Measurements from ENCODE around the gene MNDA. TPM values are rescaled to one million over a fixed set of nuclear protein-coding genes. Genes with fewer than 3 reads are reported as not detected.

MNDA gene
- total and polyA plus RNA-seq, 2 donors (not counting 1 experiment from before 2014, with no cell fraction given) = 7.1 to 10.1 TPM

- ChIA-PET CTCF (no interaction called here), POLR2A (no interaction called here)
- H3K9me3 ChIP-seq (ENCODE audit: control extremely low read depth in 1 of 3, control insufficient read depth in 2 of 3, insufficient read depth in 1 of 3, low read length in 2 of 3) = no peaks in the 10 kb centered on the region
- peaks cover 10% of the 10 kb centered on the region for H3K27me3 Mint-ChIP-seq
- no peaks in the 10 kb centered on the region for H3K4me1 ChIP-seq (ENCODE audit: control insufficient read depth in 2 of 2, insufficient read depth in 2 of 2, low read length in 2 of 2)
- ATAC-seq (ENCODE audit: low read depth) (no peak), DNase-seq (no peak)
- peak overlapping the region in 1 of 5 experiments; percentile 11 for H3K4me3 ChIP-seq (ENCODE audit: control extremely low read depth in 1 of 5, extremely low read depth in 1 of 5, insufficient read depth in 1 of 5, low read depth in 2 of 5, low read length in 4 of 5)
- no peak overlapping the region for H3K9ac ChIP-seq (ENCODE audit: low read length)
- peak overlapping the region; percentile 10 for H3K27ac Mint-ChIP-seq
- H3K4me2 ChIP-seq (replicated peaks; ENCODE audit: low read depth, low read length, poor library complexity, severe bottlenecking) = no peak overlapping the region
- H2AFZ ChIP-seq (ENCODE audit: insufficient read depth, low read depth, low read length, poor library complexity, severe bottlenecking) = no peak overlapping the region
- H3K27ac ChIP-seq (ENCODE audit: low read length in 2 of 2) = no peak overlapping the region
- peaks cover 9% of the 10 kb centered on the region for H3K4me1 Mint-ChIP-seq
- H3K27me3 ChIP-seq (replicated peaks in 1 of 4; ENCODE audit: control extremely low read depth in 1 of 4, control insufficient read depth in 3 of 4, insufficient read depth in 4 of 4, low read length in 3 of 4) = no peaks in the 10 kb centered on the region
- TF ChIP-seq EZH2 (IDR thresholded peaks at IDR 0.05; ENCODE audit: borderline replicate concordance, insufficient read depth, low read depth, low read length, poor library complexity, severe bottlenecking) (no peak), CTCF (IDR thresholded peaks at IDR 0.05) (no peak)
- H3K9me3 Mint-ChIP-seq (ENCODE audit: insufficient read depth) = no peaks in the 10 kb centered on the region
- no peaks in the 10 kb centered on the region for H4K20me1 ChIP-seq (ENCODE audit: control insufficient read depth, insufficient read depth, low read length, poor library complexity, severe bottlenecking)
- WGBS (ENCODE audit: insufficient coverage) = 100% methylated on average over 2 of the region's 5 CpGs
- no peaks in the 10 kb centered on the region for H3K79me2 ChIP-seq (ENCODE audit: control insufficient read depth, insufficient read depth, low read length)
- intact Hi-C loops (cut with micrococcal nuclease) = no loop called here
- no peaks in the 10 kb centered on the region for H3K36me3 ChIP-seq (replicated peaks in 1 of 2; ENCODE audit: control extremely low read depth in 1 of 2, control insufficient read depth in 1 of 2, extremely low read depth in 1 of 2, insufficient read depth in 2 of 2, low read length in 1 of 2)
- no peak overlapping the region for H3K4me3 Mint-ChIP-seq
These were observed 21.3 kb upstream of the MNDA start for GRCh38 chr1:158809862-158810261.

- H3K27me3 Mint-ChIP-seq = peaks cover 10% of the 10 kb centered on the region
- Histone ChIP-seq H3K9ac (ENCODE audit: low read length) (no peak overlapping the region), H2AFZ (ENCODE audit: insufficient read depth, low read depth, low read length, poor library complexity, severe bottlenecking) (no peak overlapping the region), H3K79me2 (ENCODE audit: control insufficient read depth, insufficient read depth, low read length) (no peaks in the 10 kb centered on the region), H3K9me3 (ENCODE audit: control extremely low read depth in 1 of 3, control insufficient read depth in 2 of 3, insufficient read depth in 1 of 3, low read length in 2 of 3) (no peaks in the 10 kb centered on the region), H4K20me1 (ENCODE audit: control insufficient read depth, insufficient read depth, low read length, poor library complexity, severe bottlenecking) (no peaks in the 10 kb centered on the region), H3K4me3 (ENCODE audit: control extremely low read depth in 1 of 5, extremely low read depth in 1 of 5, insufficient read depth in 1 of 5, low read depth in 2 of 5, low read length in 4 of 5) (no peak overlapping the region), H3K27ac (ENCODE audit: low read length in 2 of 2) (no peak overlapping the region), H3K4me1 (ENCODE audit: control insufficient read depth in 2 of 2, insufficient read depth in 2 of 2, low read length in 2 of 2) (no peaks in the 10 kb centered on the region), H3K36me3 (replicated peaks in 1 of 2; ENCODE audit: control extremely low read depth in 1 of 2, control insufficient read depth in 1 of 2, extremely low read depth in 1 of 2, insufficient read depth in 2 of 2, low read length in 1 of 2) (no peaks in the 10 kb centered on the region), H3K27me3 (replicated peaks in 1 of 4; ENCODE audit: control extremely low read depth in 1 of 4, control insufficient read depth in 3 of 4, insufficient read depth in 4 of 4, low read length in 3 of 4) (no peaks in the 10 kb centered on the region), H3K4me2 (replicated peaks; ENCODE audit: low read depth, low read length, poor library complexity, severe bottlenecking) (no peak overlapping the region)
- intact Hi-C loops (cut with micrococcal nuclease) = no loop called here
- ATAC-seq (ENCODE audit: low read depth) (no peak), DNase-seq (no peak)
- H3K9me3 Mint-ChIP-seq (ENCODE audit: insufficient read depth) = no peaks in the 10 kb centered on the region
- no peak overlapping the region for H3K4me3 Mint-ChIP-seq
- POLR2A ChIA-PET = no interaction called here
- peaks cover 9% of the 10 kb centered on the region for H3K4me1 Mint-ChIP-seq
- 25% methylated on average over 2 of the region's 4 CpGs for WGBS (ENCODE audit: insufficient coverage)
- H3K27ac Mint-ChIP-seq = peak overlapping the region; percentile 10
- CTCF ChIA-PET = interaction anchor here (1.2 kb wide), 1 partner anchor 250 kb away, joined by 3 read pairs; no protein-coding TSS in a partner anchor
- TF ChIP-seq CTCF (IDR thresholded peaks at IDR 0.05) (no peak), EZH2 (IDR thresholded peaks at IDR 0.05; ENCODE audit: borderline replicate concordance, insufficient read depth, low read depth, low read length, poor library complexity, severe bottlenecking) (no peak)
These were observed 20.8 kb upstream of the MNDA start for GRCh38 chr1:158810311-158810710.

All from B cell (primary cell).